GM18507 (cell line): ENCODE data around the gene TLCD3B.

Experiments
- DNase-seq: peaks from one replicate; pipeline ENCODE4 v3.0.0; 2011; ENCODE audit warnings: low read depth; ENCODE audit not compliant: insufficient read length; ENCODE audit errors: extremely low spot score
- FAIRE-seq: peaks from 2 replicates; lab custom pipeline; 2011; peaks lifted over from hg19 to GRCh38; lab: Jason Lieb, UNC

Gene TLCD3B

DNA sequence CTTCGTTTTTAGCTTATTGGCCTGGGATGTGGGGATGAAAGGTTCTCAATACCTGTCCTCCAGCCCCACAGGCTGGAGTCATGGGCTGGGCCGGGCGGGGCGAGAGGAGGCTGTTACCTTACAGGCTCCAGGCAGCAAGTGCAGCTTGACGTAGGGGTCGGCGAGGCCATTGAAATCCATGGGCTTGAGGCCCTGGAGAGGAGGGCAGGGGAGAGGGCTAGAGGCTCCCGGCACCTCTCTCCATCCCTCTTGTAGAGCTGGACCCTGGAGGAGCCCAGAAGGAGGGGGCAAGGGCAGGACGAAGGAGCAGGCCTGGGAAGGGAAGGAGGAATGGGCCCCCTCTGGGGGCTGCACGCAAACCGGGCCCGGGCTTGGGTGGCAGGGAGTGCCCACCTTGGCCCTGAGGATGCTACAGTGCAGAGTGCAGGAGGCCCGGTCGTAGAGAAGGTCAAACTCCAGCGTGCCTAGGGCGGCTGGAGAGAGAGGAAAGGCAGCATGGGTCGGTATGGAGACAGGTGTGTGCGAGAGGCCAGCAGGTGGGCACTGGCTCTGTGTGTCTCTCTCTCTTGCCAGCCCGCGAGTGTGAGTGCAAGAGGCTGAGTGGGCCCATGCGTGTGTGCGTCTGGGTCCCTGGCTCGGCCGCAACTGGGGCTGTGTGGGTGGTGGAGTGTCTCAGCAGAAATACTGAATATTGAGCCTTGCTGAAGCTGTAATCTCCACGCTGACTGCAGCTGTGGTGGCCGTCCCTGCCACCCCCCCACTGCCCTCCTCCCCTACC lies 21.8 kb downstream of the TLCD3B start:
- FAIRE-seq (no peak), DNase-seq (no peak)

DNA sequence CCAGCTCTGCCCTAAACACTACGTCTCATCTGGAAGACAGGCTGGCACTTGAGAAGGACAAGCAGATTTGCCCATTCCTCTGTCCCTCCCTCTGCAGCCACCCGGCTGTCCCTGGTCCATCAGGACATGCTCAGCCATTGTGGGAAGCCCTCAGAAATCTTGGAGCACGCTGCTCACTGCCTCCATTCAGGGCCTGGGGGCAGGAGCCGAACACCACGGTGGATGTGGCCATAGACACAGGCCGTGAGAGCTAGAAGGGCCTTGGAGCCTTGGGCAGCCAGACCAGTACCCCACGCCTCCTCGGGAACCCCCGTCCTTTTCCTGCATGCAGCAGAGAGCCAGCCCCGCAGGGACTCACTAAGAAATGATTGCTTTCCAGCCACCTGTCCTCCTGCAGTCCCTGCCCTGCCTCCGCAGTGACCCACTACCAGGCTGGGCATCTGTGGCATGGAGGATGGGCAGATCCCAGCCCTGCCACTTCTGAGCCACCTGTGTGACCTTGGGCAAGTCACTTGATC lies 23.6 kb downstream of the TLCD3B start:
- DNase-seq (no peak), FAIRE-seq (no peak)

GRCh38 chr16:30006659-30007377 lies 24.3 kb downstream of the TLCD3B start:
- no peak for FAIRE-seq
- DNase-seq = no peak

DNA sequence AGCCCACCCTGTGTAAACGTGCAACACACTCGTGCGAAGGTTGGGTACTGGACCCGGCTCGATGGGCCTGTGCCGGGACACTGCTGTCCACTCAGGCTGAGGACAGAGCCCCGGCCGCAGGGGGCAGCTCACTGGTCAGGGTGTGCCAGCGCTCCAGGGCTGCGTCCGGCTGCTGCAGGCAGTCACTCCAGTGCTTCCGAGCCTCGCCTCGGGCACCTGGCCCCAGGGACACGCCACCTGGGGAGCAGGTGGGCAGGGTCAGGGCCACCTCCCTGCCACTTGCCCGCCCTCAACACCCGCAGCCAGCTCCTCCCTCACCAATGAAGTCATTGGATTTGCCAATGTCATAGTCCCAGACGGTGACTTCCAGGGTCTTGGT lies 25.0 kb downstream of the TLCD3B start:
- FAIRE-seq (no peak), DNase-seq (no peak)

- FAIRE-seq (peak; percentile 60), DNase-seq (peak; percentile 46)
These were observed 25.6 kb downstream of the TLCD3B start for GRCh38 chr16:30005341-30006094.

DNA sequence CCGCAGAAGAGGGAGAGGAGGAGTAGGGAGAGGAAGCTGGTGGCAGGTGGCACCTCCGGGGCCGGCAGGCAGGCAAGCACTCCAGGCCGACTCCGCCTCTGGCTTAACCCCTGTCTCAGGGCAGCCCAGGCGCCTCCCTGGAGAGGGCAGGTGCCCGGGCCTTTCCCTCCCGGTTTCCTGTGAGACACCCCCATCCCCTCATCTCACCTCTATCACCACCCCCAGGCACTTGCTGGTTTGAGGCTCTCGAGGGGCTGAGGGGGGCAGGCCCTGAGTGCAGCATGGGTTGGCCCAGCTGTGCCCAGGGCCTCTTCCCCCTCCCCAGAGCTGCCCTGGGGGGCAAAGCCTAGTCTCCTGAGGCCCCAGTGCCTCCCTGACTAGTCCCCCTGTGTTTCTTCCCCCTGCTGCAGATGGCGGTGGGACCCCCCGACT lies 26.2 kb downstream of the TLCD3B start:
- FAIRE-seq (no peak), DNase-seq (no peak)

GRCh38 chr16:30004424-30004776 lies 26.7 kb downstream of the TLCD3B start:
- no peak for FAIRE-seq
- no peak for DNase-seq

- FAIRE-seq (no peak), DNase-seq (no peak)
These were observed 27.2 kb downstream of the TLCD3B start for GRCh38 chr16:30003670-30004423.

DNA sequence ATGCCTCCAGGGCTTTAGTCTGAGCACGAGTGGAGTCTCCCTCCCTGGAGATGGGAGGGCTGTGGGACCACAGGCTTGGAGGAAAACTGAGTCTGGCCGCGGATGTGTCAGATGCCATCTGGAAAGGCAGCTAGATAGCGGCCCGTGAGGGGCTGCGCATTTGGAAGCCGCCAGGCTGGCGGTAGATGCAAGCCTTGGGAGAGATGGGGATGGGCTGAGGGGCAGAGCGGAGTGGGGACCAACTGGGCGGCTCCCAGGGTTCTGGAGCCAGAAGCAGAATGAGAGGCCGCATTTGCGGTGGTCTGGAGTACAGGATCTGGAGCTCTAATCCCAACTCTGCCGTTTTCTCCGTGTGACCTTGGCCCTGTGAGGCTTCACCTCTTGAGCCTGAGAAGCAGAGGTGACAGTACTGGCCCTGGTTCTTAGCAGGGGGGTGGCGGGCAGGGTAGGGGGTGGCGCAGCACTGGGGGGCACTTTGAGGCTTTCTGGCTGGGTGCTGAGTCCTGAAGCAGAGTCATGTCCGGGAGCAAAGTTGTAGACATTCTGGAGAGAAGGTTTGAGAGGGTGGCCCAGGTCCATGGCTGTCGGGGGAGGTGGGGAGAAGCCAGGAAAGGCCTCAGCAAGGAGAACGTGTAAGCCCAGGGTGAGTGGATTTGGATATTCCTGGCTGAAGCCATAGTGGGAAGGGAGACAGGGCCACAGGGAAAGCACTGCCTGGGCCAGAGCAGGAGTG lies 28.3 kb downstream of the TLCD3B start:
- DNase-seq = no peak
- no peak for FAIRE-seq

GRCh38 chr16:30000735-30001631 lies 30.1 kb downstream of the TLCD3B start:
- FAIRE-seq (no peak), DNase-seq (no peak)

- no peak for FAIRE-seq
- no peak for DNase-seq
These were observed 31.5 kb downstream of the TLCD3B start for GRCh38 chr16:29999605-30000004.

DNA sequence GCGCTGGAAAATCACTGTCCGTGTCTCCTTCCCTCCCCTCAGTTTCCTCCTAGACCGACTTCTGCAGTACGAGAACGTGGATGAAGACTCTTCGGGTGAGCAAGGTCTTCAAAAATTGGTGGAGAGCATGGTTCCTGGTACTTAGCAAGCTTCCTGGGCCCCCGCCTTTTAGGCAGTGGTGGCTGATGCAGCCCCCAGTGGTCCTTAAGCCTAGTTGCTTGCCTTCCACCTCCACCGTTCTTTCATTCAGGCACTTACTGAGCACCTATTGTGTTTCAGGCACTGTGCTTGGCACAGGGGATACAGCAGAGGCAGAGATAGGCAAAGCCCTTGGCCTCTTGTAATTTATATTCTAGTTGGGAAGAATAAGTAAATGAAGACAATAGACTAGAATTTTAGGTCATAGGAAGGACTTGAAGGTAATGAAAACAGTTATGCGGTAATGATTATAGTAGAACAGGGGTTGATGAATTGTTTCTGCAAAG lies 34.3 kb downstream of the TLCD3B start:
- DNase-seq (no peak), FAIRE-seq (no peak)

GRCh38 chr16:29995911-29996765 lies 34.9 kb downstream of the TLCD3B start, which contains the start of gene INO80E:
Gene INO80E (plus strand): TSS chr16:29996241. CDS start chr16:29996311, 70 bp downstream.
- FAIRE-seq = peak; percentile 96
- peak; percentile 100 for DNase-seq

- FAIRE-seq (no peak), DNase-seq (peak; percentile 83)
These were observed 35.7 kb downstream of the TLCD3B start, which contains the start of gene HIRIP3 for GRCh38 chr16:29995324-29995910. Gene HIRIP3 (minus strand): TSS chr16:29995617. CDS start chr16:29995605, 12 bp downstream.

GRCh38 chr16:29994600-29995323 lies 36.3 kb downstream of the TLCD3B start:
- peak; percentile 77 for FAIRE-seq
- peak; percentile 73 for DNase-seq
